Right kidney (tissue), 1 donor: ENCODE data around the gene MPPE1.
"Not testable (repeated sequence)": the region's sequence is repeated elsewhere in the genome, so short reads cannot be mapped to it uniquely, and the experiment has no call there.

ENCODE experiments used
- DNase-seq: peaks from one replicate; pipeline ENCODE4 v3.0.0-alpha.2; 2016

The MPPE1 gene

GRCh38 chr18:11932393-11932792 lies 24.3 kb upstream of the MPPE1 start:
- no peak for DNase-seq

DNA sequence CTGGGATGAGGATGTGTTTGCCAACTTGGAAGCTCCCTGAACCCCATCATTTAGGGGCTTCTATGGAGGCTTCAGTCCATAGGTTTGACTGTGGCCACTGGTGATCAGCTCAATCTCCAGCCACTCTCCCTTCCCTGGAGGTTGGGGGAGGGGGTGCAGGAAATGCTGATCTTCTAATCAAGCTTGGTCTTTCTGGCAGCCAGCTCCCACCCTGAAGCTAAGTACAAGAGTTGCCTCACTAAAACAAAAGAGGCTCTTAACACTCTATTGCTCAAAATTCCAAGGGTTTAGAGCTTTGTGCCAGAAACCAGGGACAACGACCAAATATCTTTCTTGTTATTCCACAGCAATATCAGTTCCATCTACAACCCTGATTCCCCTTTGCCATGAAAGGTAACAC lies 19.4 kb upstream of the MPPE1 start:
- no peak for DNase-seq

DNA sequence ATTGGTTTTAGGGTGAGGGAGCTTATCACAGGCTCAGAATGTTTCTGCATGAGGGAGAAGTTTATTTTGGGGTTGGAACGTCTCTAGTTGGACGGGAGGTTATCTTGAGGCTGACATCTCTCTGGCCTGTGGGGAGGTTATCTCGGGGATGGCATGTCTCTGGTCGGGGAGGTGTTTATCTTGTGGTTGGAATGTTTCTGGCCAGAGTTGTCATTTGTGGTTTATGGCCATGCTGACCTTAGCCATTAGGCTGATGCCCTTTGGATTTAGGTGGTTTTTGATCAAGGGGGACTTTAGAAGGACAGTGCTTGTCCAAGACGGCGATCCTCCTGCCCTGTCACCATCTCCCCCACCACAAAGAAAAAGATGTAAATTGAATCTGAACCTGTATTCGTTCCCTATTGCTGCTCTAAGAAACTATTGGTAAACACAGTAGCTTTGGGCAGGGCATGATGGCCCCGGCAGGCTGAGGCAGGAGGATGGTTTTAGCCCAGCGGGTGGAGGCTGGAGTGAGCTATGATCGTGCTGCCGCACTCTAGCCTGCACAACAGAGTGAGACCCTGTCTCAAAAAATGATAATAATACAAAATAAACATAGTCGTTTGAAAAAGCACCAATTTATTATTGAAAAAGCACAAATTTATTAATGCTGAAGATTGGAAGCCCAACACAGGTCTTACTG lies 17.8 kb upstream of the MPPE1 start:
- no peak for DNase-seq

DNA sequence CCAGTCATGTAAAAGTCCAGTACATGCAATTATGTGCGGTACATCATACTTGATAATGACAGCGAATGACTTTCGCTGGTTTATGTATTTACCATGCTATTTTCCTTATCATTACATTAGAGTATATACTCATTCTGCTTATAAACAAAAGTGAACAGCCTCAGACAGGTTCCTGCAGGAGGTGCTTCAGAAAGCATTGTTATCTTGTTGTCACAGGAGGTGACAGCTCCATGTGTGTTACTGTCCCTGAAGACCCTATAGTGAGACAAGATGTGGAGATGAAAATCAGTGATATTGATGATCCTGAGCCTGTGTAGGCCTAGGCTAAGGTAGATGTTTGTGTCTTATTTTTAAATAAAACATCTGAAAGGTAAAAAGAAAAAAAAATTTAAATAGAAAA lies 15.3 kb upstream of the MPPE1 start:
- DNase-seq = no peak

GRCh38 chr18:11919522-11919921 lies 11.4 kb upstream of the MPPE1 start:
- not testable (repeated sequence) for DNase-seq

- DNase-seq = not testable (repeated sequence)
These were observed 8.8 kb upstream of the MPPE1 start for GRCh38 chr18:11916880-11917279.

- DNase-seq = no peak
These were observed 1.5 kb upstream of the MPPE1 start for GRCh38 chr18:11909591-11910026.

DNA sequence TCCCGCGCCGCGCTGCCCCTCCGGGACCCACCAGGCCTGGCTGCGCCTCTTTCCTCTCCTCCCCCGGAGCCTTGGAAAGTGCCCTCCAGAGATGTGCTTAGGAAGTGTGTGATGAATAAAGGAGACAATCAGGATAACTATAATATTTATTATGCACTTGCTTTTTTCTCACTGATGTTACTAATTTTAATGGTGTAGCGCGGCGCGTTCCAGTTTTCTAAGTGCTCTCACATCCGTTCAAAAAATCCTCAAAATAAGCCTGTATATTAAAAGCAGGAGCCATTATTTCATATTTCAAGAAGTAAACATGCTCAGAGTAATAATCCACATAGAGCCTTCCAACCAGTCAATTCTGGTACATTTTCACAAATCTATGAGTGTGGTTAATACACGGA lies 941 bp upstream of the MPPE1 start:
- DNase-seq = no peak

DNA sequence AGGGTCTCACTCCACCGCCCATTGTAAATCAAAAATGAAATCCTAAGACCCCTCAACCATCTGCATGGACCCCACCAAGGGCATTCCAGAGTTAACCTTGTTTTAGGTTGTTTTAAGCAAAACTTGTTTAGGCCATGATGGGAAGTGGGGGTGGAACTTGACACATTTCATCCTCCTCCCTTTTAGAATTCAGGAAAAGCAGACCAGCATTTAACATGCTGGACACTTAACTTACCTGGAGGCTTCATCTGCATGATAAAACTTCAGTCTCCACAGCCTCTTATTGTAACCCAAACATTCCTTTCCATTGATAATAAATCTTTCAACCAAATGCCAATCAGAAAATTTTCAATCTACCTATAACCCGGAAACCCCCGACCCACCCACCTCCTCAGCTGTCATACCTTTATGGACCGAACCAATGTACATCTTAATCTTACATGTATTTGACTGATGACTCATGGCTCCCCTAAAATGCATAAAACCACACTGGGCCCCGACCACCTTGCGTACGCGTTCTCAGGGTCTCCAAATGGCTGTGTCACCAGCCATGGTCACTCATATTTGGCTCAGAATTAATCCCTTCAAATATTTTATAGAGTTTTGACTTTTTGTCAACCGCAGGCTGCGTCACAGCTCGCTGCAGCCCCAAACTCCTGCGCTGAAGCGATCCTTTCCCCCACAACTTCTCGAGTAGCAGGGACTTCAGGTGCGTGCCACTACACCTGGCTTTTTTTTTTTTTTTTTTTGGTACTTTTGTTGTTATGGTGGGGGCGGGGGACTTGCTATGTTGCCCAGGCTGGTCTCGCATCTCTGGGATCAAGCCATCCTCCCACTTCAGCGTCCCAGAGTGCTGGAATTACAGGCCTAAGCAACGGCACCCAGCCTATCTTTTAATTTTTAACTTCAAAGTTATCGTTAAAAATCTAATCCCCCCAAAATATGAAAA lies 917 bp downstream of the MPPE1 start:
- DNase-seq = peak; percentile 15

DNA sequence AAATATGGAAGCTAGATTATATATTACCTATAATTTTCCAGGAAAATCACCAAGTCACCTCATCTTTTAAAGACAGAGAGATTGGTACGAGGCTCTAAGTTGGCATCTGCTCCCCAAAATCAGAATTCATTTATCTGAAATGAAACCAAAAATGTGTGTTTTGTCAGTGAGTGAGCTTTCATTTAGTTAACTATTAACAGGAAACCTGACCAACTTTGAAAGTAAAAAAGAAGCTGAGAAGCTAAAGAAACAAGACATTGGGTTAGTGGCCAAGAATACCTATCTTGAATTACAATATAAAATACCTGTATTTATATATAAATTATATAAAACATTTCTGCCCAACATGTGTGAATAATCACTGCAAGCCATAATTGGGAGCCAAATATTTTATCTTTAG lies 1.9 kb downstream of the MPPE1 start:
- no peak for DNase-seq

GRCh38 chr18:11905613-11906012 lies 2.5 kb downstream of the MPPE1 start:
- DNase-seq = no peak

DNA sequence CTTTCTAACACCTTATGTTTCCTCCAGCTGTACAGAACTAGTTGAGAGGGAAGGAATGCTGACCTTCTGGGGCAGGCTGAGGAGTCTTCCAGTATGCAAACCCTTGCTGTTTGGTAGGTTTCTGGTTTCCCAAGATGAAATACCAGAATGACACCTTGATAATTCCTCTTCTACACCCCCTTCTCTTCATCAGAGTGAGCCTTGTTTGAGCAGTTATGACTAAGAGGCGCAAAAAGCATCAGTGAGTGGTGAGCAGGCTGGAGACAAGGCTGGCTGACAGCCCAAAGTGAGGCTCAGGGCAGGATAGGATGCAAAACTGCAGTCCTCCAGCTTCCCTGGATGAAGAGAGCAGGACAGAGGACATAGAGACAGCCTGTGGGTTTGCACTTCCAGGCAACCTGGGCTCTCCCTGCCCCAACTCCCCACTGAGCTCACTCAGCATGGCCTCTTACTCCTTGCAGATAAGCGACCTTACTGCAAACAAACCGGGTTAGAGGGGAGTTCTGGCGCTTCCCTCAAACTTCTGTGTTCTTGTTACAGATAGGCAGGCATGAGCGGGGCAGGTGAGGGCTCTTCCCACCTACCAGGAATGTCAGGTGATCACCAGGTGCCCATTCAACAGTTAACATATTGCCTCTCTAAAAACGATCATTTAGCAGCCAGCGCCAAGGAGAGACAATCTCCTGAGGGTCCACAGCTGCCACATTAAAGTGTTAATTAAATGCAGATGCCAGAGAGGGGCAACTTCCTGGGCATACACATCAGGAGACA lies 5.4 kb downstream of the MPPE1 start:
- no peak for DNase-seq

DNA sequence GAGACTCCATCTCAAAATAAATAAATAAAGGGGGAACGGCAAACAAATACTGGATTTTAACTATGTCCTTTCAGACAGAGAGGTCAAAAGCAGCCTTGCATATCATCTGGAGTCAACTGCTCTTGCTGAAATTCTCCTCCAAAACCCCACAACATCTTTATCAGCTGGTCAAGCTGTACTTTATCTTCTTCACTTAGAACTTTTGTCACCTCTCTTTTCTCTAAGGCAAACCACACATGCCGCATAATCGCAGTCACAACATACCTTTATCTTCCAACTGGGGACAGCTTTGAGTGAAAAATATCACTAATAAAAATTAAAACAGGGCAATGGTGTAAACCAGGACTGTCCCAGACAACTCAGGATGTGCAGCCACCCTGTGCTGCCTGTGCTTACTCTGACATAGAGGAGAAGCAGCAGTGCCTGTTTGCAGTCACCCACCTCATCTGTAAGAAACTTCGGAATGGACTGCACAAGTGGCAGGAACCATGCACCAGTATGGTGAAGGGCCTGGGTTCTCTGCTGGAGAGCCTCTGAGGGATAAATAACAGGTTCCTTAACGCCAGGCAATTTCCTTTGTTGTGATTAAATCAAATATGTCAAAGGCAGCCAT lies 6.2 kb downstream of the MPPE1 start:
- no peak for DNase-seq

DNA sequence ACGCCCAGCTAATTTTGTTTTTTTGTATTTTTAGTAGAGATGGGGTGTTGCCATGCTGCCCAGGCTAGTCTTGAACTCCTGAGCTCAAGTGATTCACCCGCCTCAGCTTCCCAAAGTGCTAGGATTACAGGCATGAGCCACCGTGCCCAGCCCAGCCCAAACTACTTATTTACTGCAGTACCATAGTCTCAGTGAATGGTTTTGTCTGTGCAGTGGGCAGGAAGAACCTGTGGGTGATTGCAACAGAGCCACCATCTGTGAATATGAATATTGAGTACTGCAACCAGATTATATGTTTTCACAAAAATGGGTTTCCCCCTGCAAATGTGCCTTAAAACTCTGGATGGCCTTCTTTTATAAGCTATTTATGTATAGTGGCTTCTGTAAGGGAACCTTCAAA lies 9.1 kb downstream of the MPPE1 start:
- DNase-seq = no peak

DNA sequence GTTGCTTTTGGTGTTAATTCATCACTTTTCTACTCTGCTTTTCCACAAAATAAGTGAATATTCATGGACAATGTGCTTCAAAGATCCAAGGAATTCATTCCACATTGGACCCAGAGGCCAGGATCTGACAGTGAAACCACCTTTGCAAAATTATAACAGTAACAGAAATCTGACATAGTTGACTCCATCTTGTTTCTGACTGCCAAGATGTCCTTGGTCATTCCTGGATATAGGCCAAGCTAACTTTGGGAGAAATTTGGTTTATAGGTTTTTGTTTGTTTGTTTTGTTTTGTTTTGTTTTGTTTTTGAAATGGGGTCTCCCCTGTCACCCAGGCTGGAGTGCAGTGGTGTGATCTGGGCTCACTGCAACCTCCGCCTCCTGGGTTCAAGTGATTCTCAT lies 10.3 kb downstream of the MPPE1 start:
- no peak for DNase-seq

- not testable (repeated sequence) for DNase-seq
These were observed 15.7 kb downstream of the MPPE1 start for GRCh38 chr18:11892438-11892837.

DNA sequence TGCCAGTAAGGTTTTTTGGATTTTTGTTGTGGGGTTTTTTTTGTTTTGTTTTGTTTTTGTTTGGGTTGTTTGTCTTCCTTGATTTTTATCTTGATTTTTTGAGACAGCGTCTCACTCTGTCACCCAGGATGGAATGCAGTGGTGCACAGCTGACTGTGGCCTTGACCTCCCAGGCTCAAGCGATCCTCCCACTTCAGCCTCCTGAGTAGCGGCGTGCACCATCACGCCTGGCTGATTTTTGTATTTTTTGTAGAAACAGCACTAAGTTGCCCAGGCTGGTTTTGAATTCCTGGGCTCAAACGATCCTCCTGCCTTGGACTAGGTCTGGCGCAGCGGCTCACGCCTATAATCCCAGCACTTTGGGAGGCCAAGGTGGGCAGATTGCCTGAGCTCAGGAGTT lies 16.4 kb downstream of the MPPE1 start:
- no peak for DNase-seq

DNA sequence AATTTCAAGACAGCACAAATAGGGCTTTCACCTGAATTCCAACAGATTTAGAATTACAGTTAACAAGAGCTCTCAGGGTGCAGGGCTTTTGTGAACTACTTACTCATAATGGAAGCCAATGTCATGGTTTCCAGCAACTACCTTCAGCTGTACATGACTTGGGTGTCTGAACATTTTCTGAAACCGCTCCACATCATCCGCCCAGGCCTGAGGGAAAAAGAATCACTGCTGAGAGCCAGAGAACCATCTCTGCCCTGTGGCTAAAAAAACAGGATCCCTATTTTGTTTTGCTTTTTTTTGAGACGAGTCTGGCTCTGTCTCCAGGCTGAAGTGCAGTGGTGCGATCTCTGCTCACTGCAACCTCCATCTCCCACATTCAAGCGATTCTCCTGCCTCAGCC lies 18.8 kb downstream of the MPPE1 start:
- DNase-seq = no peak

- no peak for DNase-seq
These were observed 19.4 kb downstream of the MPPE1 start for GRCh38 chr18:11888726-11889125.

DNA sequence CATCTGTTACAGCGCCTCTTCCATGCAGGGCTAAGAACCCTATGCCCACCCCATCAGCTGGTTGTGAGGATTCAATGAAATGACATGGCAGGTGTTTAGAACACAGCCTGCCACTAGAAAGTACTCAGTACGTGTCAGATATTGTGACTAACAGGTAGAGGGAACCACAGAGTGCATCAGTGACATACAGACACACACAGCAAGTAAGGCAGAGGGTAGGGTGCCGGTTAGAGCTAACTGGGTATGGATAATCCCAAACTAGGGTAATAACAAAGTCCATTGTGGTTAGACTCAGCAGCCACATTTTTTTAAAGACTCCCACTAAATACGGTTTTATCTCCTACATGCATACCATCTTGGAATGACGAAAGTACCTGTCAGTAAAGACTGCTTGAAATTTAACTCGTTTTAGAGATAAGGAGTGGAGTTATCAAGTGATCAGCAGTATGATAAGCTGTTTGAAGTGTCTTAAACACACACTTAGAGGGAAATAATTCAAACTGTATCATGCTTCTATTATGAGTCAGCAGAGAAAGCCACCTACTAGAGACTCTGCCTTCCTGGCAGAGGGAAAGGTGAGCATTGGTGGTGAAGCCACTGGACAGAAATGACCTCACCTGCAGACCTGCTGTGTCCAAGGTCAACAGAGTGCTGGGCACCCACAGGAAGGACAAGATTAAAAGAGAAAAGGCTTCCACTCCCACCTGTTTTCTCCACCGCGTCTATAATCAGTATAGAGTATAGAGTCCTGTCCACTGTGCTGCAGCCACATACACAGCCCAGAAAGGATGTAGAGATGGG lies 20.6 kb downstream of the MPPE1 start:
- DNase-seq = no peak

DNA sequence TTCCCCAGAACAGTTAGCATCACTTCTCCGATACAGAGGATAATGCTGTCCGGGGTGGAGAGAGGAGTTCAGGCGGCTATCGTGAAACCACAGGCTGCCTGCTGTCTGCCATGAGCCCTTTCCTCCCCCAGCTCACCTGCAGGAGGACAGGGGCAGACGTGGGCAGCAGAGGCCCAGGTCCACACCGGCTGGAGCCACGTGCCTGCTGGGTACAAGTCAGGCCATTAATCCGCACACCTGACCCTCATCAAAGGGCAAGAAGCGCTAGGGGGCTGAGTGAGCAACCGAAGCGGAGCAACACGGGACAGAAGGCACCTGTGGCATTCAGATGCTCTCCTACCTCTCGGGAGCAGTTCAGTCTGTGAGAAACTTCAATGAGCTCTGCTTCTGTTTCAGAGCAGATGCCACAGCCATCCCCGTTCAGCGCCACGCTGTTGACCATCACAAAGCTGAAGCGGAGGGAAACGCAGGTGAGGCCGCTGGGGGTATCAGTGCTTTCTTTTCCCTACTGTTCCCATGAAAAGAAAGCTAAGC lies 21.5 kb downstream of the MPPE1 start:
- peak; percentile 21 for DNase-seq
